PC-9 (cell line): ENCODE results near the gene KAT7. TPM values are rescaled to one million over a fixed set of nuclear protein-coding genes. Genes with fewer than 3 reads are reported as not detected.

Experiments
- BruUV-seq: library from RNA; stranded (reverse); fragments of 400-500 nt; replicated peaks from 2 replicates; lab custom pipeline; 2021; lab: Mats Ljungman, UMichigan
- CTCF ChIA-PET: fragments of 300-600 bp; sonication (Branson Sonifier 250); formaldehyde crosslinking; loops from one replicate; lab custom pipeline; 2022; ENCODE audit warnings: antibody characterized with exemption; lab: Charles Lee
- POLR2A ChIA-PET: fragments of 300-600 bp; sonication (Branson Sonifier 250); formaldehyde crosslinking; loops from one replicate; lab custom pipeline; 2022; ENCODE audit warnings: antibody characterized with exemption; ENCODE audit not compliant: unreplicated experiment; lab: Charles Lee
- DNase-seq, 2 experiments: peaks; one replicate each; pipeline versions ENCODE4 v3.0.0 to v3.0.0-alpha.2; 2015 to 2022; ENCODE audit warnings: mixed read lengths in 1 of 2
- H2AFZ ChIP-seq: fragments of 200-600 bp; sonication (generic); 2 replicates; pipeline ENCODE4 v1.8.1; 2017; ENCODE audit warnings: antibody characterized with exemption
- H3F3A ChIP-seq: fragments of 200-600 bp; sonication (generic); 2 replicates; pipeline ENCODE4 v1.8.1; 2017; ENCODE audit warnings: antibody characterized with exemption, mild to moderate bottlenecking, low read depth; ENCODE audit not compliant: insufficient read depth
- H3K27ac ChIP-seq: fragments of 200-600 bp; sonication (generic); 2 replicates; pipeline ENCODE4 v1.6.1; 2016; ENCODE audit warnings: mixed run types
- H3K27me3 ChIP-seq: fragments of 200-600 bp; sonication (generic); 2 replicates; pipeline ENCODE4 v1.6.1; 2016; ENCODE audit warnings: low read depth, mixed run types; ENCODE audit not compliant: insufficient read depth
- H3K36me3 ChIP-seq: fragments of 200-600 bp; sonication (generic); 2 replicates; pipeline ENCODE4 v1.6.1; 2016; ENCODE audit warnings: low read depth, mixed run types
- H3K4me1 ChIP-seq: fragments of 200-600 bp; sonication (generic); replicated peaks from 2 replicates; pipeline ENCODE4 v1.6.1; 2016; ENCODE audit warnings: mixed run types; ENCODE audit not compliant: insufficient read depth
- H3K4me2 ChIP-seq: fragments of 200-600 bp; sonication (generic); 2 replicates; pipeline ENCODE4 v1.6.1; 2017; ENCODE audit warnings: mixed run types
- H3K4me3 ChIP-seq: fragments of 200-600 bp; sonication (generic); 2 replicates; pipeline ENCODE4 v1.6.1; 2016; ENCODE audit warnings: mixed run types
- H3K79me2 ChIP-seq: fragments of 200-600 bp; sonication (generic); 2 replicates; pipeline ENCODE4 v1.6.1; 2017; ENCODE audit warnings: low read depth, mixed run types
- H3K9me2 ChIP-seq: fragments of 200-600 bp; sonication (generic); 2 replicates; pipeline ENCODE4 v1.8.1; 2017; ENCODE audit warnings: mild to moderate bottlenecking; ENCODE audit not compliant: insufficient read depth
- H3K9me3 ChIP-seq: fragments of 200-600 bp; sonication (generic); 2 replicates; pipeline ENCODE4 v1.8.1; 2016; ENCODE audit warnings: low read depth; ENCODE audit not compliant: insufficient read depth
- H4K20me1 ChIP-seq: fragments of 200-600 bp; sonication (generic); 2 replicates; pipeline ENCODE4 v1.8.1; 2017; ENCODE audit not compliant: insufficient read depth
- CTCF ChIP-seq: fragments of 200-600 bp; sonication (generic); conservative IDR thresholded peaks from 2 replicates; pipeline ENCODE4 v1.6.1; 2017; ENCODE audit warnings: mixed run types, antibody characterized with exemption, mild to moderate bottlenecking, moderate library complexity
- EZH2 ChIP-seq: fragments of 200-600 bp; sonication (generic); IDR thresholded peaks from 2 replicates; pipeline ENCODE4 v1.8.0; 2017; ENCODE audit warnings: antibody characterized with exemption, low read depth
- intact Hi-C: fragments of 100-400 bp; cut with micrococcal nuclease; formaldehyde crosslinking; loops from one replicate; pipeline ENCODE4 v1.10.0; 2022; ENCODE audit not compliant: unreplicated experiment
- total RNA-seq: library from RNA; stranded (reverse); gene quantifications from 2 replicates; pipeline ENCODE4 v1.2.3, GENCODE V29; 2021

The KAT7 gene
- total RNA-seq, 1 experiment from 2014 or later = 57.0 TPM

- Histone ChIP-seq H3F3A (no peaks in the 10 kb centered on the region; the same call in 1 of the 2 replicates), H3K79me2 (no peaks in the 10 kb centered on the region), H3K4me3 (no peak overlapping the region), H3K27me3 (peaks cover 18% of the 10 kb centered on the region; the same call in 1 of the 2 replicates), H3K9me2 (no peaks in the 10 kb centered on the region), H3K27ac (no peak overlapping the region), H4K20me1 (no peaks in the 10 kb centered on the region), H3K4me2 (no peak overlapping the region), H3K36me3 (no peaks in the 10 kb centered on the region), H3K9me3 (no peaks in the 10 kb centered on the region), H3K4me1 (no peaks in the 10 kb centered on the region), H2AFZ (no peak overlapping the region)
- TF ChIP-seq CTCF = no peak
- no peak for TF ChIP-seq EZH2
- CTCF ChIA-PET = interaction anchor here (0.5 kb wide), 1 partner anchor 239 kb away, joined by 8 read pairs; no protein-coding TSS in a partner anchor
- no TSS peak for BruUV-seq
- intact Hi-C loops = no loop called here
- no peak for DNase-seq
- POLR2A ChIA-PET = interaction anchor here (0.6 kb wide), 1 partner anchor 53 kb away, joined by 4 read pairs; no protein-coding TSS in a partner anchor
Measured at GRCh38 chr17:49776551-49777300, 11.8 kb upstream of the KAT7 start.

DNA sequence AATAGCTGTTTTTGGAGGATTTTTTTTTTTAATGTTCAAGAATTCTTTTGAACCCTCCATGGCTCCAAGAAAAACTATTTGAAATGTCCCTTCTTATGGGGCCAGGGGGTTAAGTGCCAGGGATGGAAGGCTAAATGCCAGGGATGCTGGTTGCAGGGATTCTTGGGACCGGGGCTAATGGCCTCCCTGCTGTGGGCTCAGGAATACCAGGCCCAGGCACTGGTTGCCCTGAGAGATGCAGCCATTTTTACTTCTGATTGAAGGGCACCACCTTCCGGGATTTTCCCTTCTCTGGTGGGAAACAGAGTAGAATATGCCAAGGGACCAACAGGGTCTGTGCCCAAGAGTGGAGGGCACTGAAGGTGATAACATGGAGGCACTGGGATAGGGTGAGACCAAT lies 10.9 kb upstream of the KAT7 start:
- no TSS peak for BruUV-seq
- no peak for DNase-seq
- no peak overlapping the region for H3K4me3 ChIP-seq
- ChIA-PET POLR2A (interaction anchor here (0.6 kb wide), 1 partner anchor 53 kb away, joined by 4 read pairs; no protein-coding TSS in a partner anchor), CTCF (no interaction called here)
- H3K27ac ChIP-seq = no peak overlapping the region
- no peaks in the 10 kb centered on the region for H3K9me3 ChIP-seq
- no peaks in the 10 kb centered on the region for H3K36me3 ChIP-seq
- no peaks in the 10 kb centered on the region for H4K20me1 ChIP-seq
- no peak overlapping the region for H3K4me2 ChIP-seq
- no peaks in the 10 kb centered on the region for H3K79me2 ChIP-seq
- no peaks in the 10 kb centered on the region for H3K9me2 ChIP-seq
- TF ChIP-seq CTCF = no peak
- TF ChIP-seq EZH2 = no peak
- no peaks in the 10 kb centered on the region; the same call in 1 of the 2 replicates for H3F3A ChIP-seq
- intact Hi-C loops = no loop called here
- H3K27me3 ChIP-seq = peaks cover 18% of the 10 kb centered on the region; the same call in 1 of the 2 replicates
- no peaks in the 10 kb centered on the region for H3K4me1 ChIP-seq
- H2AFZ ChIP-seq = no peak overlapping the region

- Histone ChIP-seq H3K27me3 (peaks cover 18% of the 10 kb centered on the region; the same call in 1 of the 2 replicates), H3K4me2 (no peak overlapping the region), H3K79me2 (no peaks in the 10 kb centered on the region), H3F3A (no peaks in the 10 kb centered on the region; the same call in 1 of the 2 replicates), H2AFZ (no peak overlapping the region), H3K36me3 (no peaks in the 10 kb centered on the region), H3K4me1 (no peaks in the 10 kb centered on the region), H3K9me2 (no peaks in the 10 kb centered on the region), H3K27ac (no peak overlapping the region), H3K4me3 (no peak overlapping the region), H3K9me3 (no peaks in the 10 kb centered on the region), H4K20me1 (no peaks in the 10 kb centered on the region)
- intact Hi-C loops = no loop called here
- TF ChIP-seq EZH2 = no peak
- no peak for TF ChIP-seq CTCF
- DNase-seq = no peak
- POLR2A ChIA-PET = no interaction called here
- CTCF ChIA-PET = no interaction called here
- BruUV-seq = no TSS peak
Measured at GRCh38 chr17:49779156-49779738, 9.2 kb upstream of the KAT7 start.
